Ectodermal cell (in vitro differentiated cells): ENCODE data around the gene DNAJB11.
"Not testable (repeated sequence)": the region's sequence is repeated elsewhere in the genome, so short reads cannot be mapped to it uniquely, and the experiment has no call there.

Experiments
- H3K27ac ChIP-seq: 2 replicates; pipeline ENCODE4 v1.7.0; 2013; ENCODE audit warnings: mild to moderate bottlenecking, low read depth, low read length; ENCODE audit not compliant: insufficient read depth, poor library complexity, severe bottlenecking
- H3K27me3 ChIP-seq: 2 replicates; pipeline ENCODE4 v1.7.0; 2013; ENCODE audit warnings: mild to moderate bottlenecking, low read length; ENCODE audit not compliant: insufficient read depth, control insufficient read depth, poor library complexity, severe bottlenecking
- H3K36me3 ChIP-seq: one replicate; pipeline ENCODE4 v1.7.0; 2013; ENCODE audit warnings: low read length; ENCODE audit not compliant: control insufficient read depth, insufficient read depth
- H3K4me1 ChIP-seq: one replicate; pipeline ENCODE4 v1.7.0; 2013; ENCODE audit warnings: low read length; ENCODE audit not compliant: control insufficient read depth, insufficient read depth
- H3K4me3 ChIP-seq: 2 replicates; pipeline ENCODE4 v1.7.0; 2013; ENCODE audit warnings: low read depth, low read length, control low read depth; ENCODE audit not compliant: insufficient read depth
- H3K9me3 ChIP-seq: 2 replicates; pipeline ENCODE4 v1.7.0; 2013; ENCODE audit warnings: mild to moderate bottlenecking, low read length, moderate library complexity; ENCODE audit not compliant: control insufficient read depth
- WGBS, 2 experiments: methylation state at CpG; one replicate each; pipeline ENCODE4 v1.1.7; 2013; ENCODE audit warnings: missing lambda C conversion rate in 2 of 2; 5-methylcytosine and 5-hydroxymethylcytosine counted together

DNAJB11 gene

GRCh38 chr3:186531694-186532093 is 38.8 kb upstream of the DNAJB11 start:
- not testable (repeated sequence) for H3K4me3 ChIP-seq, H3K36me3 ChIP-seq, H3K27ac ChIP-seq, H3K27me3 ChIP-seq, H3K9me3 ChIP-seq
- 95 to 97% methylated on average over 3 of the region's 3 CpGs for WGBS, 2 experiments
- peaks cover 25% of the 10 kb centered on the region for H3K4me1 ChIP-seq

- Histone ChIP-seq H3K36me3 (no peaks in the 10 kb centered on the region), H3K27me3 (no peaks in the 10 kb centered on the region), H3K27ac (peak overlapping the region; percentile 22), H3K4me3 (no peak overlapping the region), H3K9me3 (no peaks in the 10 kb centered on the region), H3K4me1 (peaks cover 25% of the 10 kb centered on the region)
- 0 to 2% methylated on average over 1 of the region's 1 CpG for WGBS, 2 experiments
These were observed 37.9 kb upstream of the DNAJB11 start for GRCh38 chr3:186532598-186533072.

GRCh38 chr3:186534113-186534669 is 36.3 kb upstream of the DNAJB11 start:
- H3K4me1 ChIP-seq, result peaks cover 25% of the 10 kb centered on the region
- no peak overlapping the region for H3K27ac ChIP-seq
- H3K36me3 ChIP-seq, result no peaks in the 10 kb centered on the region
- H3K9me3 ChIP-seq, result no peaks in the 10 kb centered on the region
- no peaks in the 10 kb centered on the region for H3K27me3 ChIP-seq
- no peak overlapping the region for H3K4me3 ChIP-seq
- 94 to 98% methylated on average over 6 of the region's 6 CpGs for WGBS, 2 experiments

- no peak overlapping the region for H3K4me3 ChIP-seq
- H3K27me3 ChIP-seq, result no peaks in the 10 kb centered on the region
- no peaks in the 10 kb centered on the region for H3K9me3 ChIP-seq
- no peak overlapping the region for H3K27ac ChIP-seq
- peaks cover 15% of the 10 kb centered on the region for H3K4me1 ChIP-seq
- H3K36me3 ChIP-seq, result no peaks in the 10 kb centered on the region
These were observed 33.4 kb upstream of the DNAJB11 start for GRCh38 chr3:186536883-186537844.

- 93 to 97% methylated on average over 3 of the region's 3 CpGs for WGBS, 2 experiments
- H3K4me3 ChIP-seq, result no peak overlapping the region
- H3K27ac ChIP-seq, result no peak overlapping the region
- H3K27me3 ChIP-seq, result no peaks in the 10 kb centered on the region
- H3K9me3 ChIP-seq, result no peaks in the 10 kb centered on the region
- H3K4me1 ChIP-seq, result peaks cover 8% of the 10 kb centered on the region
- H3K36me3 ChIP-seq, result no peaks in the 10 kb centered on the region
These were observed 31.7 kb upstream of the DNAJB11 start for GRCh38 chr3:186538779-186539178.

- H3K9me3 ChIP-seq, result no peaks in the 10 kb centered on the region
- peaks cover 8% of the 10 kb centered on the region for H3K4me1 ChIP-seq
- no peaks in the 10 kb centered on the region for H3K27me3 ChIP-seq
- H3K36me3 ChIP-seq, result no peaks in the 10 kb centered on the region
- no peak overlapping the region for H3K27ac ChIP-seq
- WGBS, 2 experiments, result 21 to 23% methylated on average over 8 of the region's 8 CpGs
- H3K4me3 ChIP-seq, result no peak overlapping the region
These were observed 30.2 kb upstream of the DNAJB11 start for GRCh38 chr3:186540221-186540834.

GRCh38 chr3:186540835-186541226 is 29.7 kb upstream of the DNAJB11 start:
- Histone ChIP-seq H3K4me3 (no peak overlapping the region), H3K9me3 (no peaks in the 10 kb centered on the region), H3K27me3 (no peaks in the 10 kb centered on the region), H3K36me3 (no peaks in the 10 kb centered on the region), H3K4me1 (peaks cover 8% of the 10 kb centered on the region), H3K27ac (no peak overlapping the region)
- 41 to 65% methylated on average over 2 of the region's 2 CpGs for WGBS, 2 experiments

- Histone ChIP-seq H3K27ac (no peak within 1 kb of the TSS), H3K36me3 (peaks cover 4% of the 10 kb centered on the region), H3K4me1 (peaks cover 8% of the 10 kb centered on the region), H3K9me3 (no peaks in the 10 kb centered on the region), H3K4me3 (no peak within 1 kb of the TSS), H3K27me3 (no peaks in the 10 kb centered on the region)
- 91 to 95% methylated on average over 2 of the region's 2 CpGs for WGBS, 2 experiments
These were observed 26.2 kb upstream of the DNAJB11 start, which contains the start of gene CRYGS for GRCh38 chr3:186544281-186544680. CRYGS (minus strand) TSS chr3:186544380; CDS start chr3:186544326, 54 bp downstream.

- H3K27ac ChIP-seq, result no peak overlapping the region
- no peak overlapping the region for H3K4me3 ChIP-seq
- H3K4me1 ChIP-seq, result no peaks in the 10 kb centered on the region
- H3K27me3 ChIP-seq, result no peaks in the 10 kb centered on the region
- 96 to 98% methylated on average over 1 to 3 of the region's 3 CpGs for WGBS, 2 experiments
- no peaks in the 10 kb centered on the region for H3K9me3 ChIP-seq
- H3K36me3 ChIP-seq, result peaks cover 6% of the 10 kb centered on the region
These were observed 21.0 kb upstream of the DNAJB11 start for GRCh38 chr3:186549497-186549896.

- Histone ChIP-seq H3K27me3 (no peaks in the 10 kb centered on the region), H3K4me3 (no peak overlapping the region), H3K4me1 (no peaks in the 10 kb centered on the region), H3K36me3 (peaks cover 17% of the 10 kb centered on the region), H3K9me3 (no peaks in the 10 kb centered on the region), H3K27ac (no peak overlapping the region)
- WGBS, 2 experiments, result 94% methylated on average over 6 of the region's 6 CpGs
These were observed 19.1 kb upstream of the DNAJB11 start for GRCh38 chr3:186551387-186551786.
